GM19395 (cell line): ENCODE data around the gene IFNLR1.
A peak's percentile ranks its signal among the peaks of the same experiment; 100 is the strongest.

Experiments
- ATAC-seq: cut with Tn5 transposase; IDR thresholded peaks from one replicate; pipeline ENCODE4 v1.9.1; 2021; ENCODE audit warnings: mild to moderate bottlenecking, moderate library complexity; ENCODE audit not compliant: unreplicated experiment

IFNLR1 gene

GRCh38 chr1:24206516-24207394, 19.7 kb upstream of the IFNLR1 start:
- no peak for ATAC-seq

- no peak for ATAC-seq
Observed at GRCh38 chr1:24206083-24206464, 19.0 kb upstream of the IFNLR1 start.

GRCh38 chr1:24205345-24206082, 18.4 kb upstream of the IFNLR1 start:
- ATAC-seq, result no peak

GRCh38 chr1:24204116-24204515, 17.0 kb upstream of the IFNLR1 start:
- no peak for ATAC-seq

- ATAC-seq, result no peak
Observed at GRCh38 chr1:24203404-24203803, 16.3 kb upstream of the IFNLR1 start.

DNA sequence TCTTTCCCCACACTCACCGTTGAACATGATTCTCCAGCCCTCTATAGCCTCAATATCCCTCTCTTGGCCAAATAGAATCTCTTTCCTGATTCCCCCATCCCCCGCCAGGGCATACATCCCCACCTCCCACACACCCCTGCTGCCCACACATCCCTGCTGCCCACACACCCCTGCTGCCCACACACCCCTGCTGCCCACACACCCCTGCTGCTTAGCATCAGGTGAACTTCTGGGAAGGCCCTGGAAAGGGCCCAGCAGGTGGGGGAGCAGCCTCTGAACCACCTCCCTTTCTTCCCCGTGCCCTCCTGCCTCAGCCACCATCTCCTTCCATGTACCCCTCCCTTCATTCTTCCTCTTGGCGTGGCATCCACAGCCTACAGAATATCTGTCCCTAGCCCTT, 15.9 kb upstream of the IFNLR1 start:
- no peak for ATAC-seq

DNA sequence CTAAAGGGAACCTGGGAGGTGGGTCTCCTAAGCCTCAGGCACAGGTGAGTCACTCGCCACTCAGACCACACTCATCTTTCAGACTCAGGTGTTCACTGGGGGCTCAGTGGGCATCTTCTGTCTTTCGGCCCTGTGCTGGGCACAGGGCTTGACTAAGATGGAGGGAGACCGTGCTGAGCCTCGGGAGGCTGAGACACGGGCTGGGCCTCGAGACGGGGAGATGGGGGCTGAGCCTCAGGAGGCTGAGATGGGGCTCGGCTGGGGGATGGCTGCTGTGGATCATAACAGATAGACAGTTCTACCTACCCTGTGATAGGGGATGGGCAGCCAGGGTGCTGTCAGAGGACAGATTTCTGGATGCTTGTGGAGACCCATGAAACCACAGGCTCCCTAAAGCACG, 15.5 kb upstream of the IFNLR1 start:
- ATAC-seq, result no peak

DNA sequence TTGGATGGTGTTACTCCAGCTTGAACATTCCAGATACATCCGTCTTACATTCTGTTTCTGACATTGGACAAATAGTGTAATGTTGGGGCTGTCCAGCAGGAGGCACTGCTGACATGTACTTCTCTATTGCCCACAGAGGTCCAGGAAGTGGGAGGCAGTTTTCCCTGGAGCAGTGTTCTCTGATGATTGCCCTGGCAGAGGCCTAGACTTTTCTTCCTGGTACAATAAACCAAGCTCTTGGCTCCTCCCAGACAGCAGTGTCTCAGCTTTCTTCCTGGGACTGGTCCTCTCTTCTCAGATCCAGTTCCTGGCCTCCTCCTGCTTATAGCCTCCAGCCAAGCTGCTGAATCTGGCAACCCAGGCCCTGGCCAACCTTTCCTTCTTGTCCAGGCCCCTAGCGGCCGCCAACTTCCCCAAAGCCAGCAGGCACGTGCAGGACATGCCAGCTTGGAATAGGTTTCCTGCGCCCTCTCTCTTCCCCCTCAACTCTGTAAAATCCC, 14.9 kb upstream of the IFNLR1 start:
- ATAC-seq, result no peak

DNA sequence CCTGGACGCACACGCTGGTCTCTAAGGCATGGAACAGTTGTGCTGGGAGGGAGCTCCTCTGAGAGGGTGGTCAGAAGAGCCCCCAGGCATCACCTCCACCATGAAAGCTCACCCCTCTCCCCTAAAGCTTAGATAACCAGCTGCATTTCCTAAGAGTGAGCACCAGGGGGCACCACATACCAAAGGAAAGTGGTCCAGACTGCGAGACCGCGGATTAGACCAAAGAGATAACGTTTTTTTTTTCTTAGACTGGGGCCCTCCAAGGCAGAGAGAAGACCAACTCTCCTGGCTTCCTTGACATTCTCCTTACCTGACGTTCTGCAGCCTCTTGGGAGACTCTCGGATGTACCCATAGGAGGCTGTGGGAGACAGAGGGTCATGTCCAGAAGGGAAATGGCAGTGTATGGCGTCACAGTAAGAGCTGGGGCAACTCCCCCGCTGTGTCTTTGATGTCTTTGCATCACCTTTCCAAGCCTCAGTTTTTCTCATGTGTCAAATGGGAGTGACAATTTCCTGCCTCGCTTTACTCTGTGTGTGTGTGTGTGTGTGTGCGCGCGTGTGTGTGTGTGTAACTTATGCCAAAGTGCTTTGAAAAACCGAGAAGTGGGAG, 12.3 kb upstream of the IFNLR1 start:
- ATAC-seq, result no peak

DNA sequence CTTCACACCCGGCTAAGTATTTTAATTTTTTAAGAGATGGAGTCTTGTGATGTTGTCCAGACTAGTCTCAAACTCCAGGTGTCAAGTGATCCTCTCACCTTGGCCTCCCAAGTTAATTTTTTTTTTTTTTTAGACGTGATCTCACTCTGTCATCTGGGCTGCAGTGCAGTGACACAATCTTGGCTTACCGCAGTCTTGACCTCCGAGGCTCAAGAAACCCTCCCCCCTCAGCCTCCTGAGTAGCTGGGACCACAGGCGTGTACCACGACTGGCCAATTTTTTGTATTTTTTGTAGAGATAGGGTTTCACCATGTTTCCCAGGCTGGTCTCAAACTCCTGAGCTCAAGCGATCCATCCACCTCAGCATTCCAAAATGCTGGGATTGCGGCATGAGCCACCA, 11.7 kb upstream of the IFNLR1 start:
- ATAC-seq, result no peak

DNA sequence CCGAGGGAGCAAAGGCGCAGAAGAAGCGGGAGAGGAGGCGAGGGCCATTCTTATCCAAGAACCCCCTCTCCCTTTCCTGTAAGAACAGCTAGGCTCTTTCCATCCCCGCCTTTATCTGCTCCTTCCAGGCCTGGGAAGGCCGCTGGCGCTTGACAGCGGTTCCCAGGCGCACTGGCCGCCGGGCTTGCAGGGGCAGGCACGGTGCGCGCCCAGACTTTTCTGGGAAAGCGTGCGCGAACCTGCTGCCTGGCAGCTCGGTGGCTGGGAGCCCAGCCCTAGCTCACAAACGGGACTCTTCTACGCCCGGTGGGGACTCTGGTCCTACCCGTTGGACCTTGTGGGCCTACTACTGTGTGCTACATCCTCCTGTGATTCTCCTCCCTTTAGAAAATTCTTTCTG, 8.8 kb upstream of the IFNLR1 start:
- ATAC-seq, result no peak

DNA sequence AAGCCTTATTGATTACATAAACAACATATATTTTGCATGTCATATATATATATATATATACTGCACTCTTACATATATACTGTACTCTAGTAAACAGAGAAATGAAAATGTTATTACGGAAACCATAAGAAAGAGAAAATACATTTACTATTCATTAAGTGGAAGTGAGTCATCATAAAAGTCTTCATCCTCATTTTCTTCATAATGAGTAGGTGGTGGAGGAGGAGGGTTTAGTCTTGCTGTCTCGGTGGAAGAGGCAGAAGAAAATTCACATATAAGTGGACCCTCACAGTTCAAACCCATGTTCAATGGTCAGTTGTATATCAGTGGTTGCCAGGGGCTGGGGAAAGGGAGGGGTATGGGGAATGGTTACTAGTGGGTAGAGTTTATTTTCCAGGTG, 8.0 kb upstream of the IFNLR1 start:
- no peak for ATAC-seq

- ATAC-seq, result no peak
Observed at GRCh38 chr1:24193046-24193445, 6.0 kb upstream of the IFNLR1 start.

DNA sequence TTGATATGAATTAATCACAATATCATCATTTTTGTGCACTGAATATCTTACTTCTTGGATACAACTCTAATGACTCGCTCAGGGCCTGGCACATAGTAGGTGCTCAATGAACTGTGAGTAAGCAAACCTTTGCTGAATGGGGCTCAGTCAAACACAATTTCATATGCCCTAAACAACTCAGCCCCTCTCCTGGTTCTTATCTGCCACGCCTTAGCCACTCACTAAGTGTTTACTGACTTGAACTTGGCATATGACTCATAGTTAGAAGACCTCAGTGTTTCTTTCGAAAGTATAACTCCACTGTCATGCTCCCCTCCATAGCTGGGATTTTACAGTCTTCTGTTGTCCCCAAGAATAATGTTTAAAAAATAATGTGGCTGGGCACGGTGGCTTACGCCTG, 4.8 kb upstream of the IFNLR1 start:
- ATAC-seq, result no peak

GRCh38 chr1:24190983-24191461, 3.9 kb upstream of the IFNLR1 start:
- peak; percentile 63 for ATAC-seq

GRCh38 chr1:24189528-24189927, 2.4 kb upstream of the IFNLR1 start:
- ATAC-seq, result no peak

DNA sequence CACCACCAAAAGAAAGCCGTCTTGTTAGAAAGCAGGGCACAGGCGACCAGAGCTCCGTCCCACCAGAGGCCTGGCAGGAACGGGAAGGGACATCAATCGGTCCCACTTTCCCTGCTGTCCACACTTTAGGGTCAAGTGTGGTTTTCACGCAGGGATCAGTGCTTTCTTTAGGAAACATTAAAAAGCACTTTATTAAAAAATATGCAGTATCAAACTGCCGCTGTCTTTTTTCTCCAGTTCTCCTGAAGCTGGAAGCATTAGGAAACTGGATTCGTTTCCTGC, 437 bp downstream of the IFNLR1 start:
- no peak for ATAC-seq

DNA sequence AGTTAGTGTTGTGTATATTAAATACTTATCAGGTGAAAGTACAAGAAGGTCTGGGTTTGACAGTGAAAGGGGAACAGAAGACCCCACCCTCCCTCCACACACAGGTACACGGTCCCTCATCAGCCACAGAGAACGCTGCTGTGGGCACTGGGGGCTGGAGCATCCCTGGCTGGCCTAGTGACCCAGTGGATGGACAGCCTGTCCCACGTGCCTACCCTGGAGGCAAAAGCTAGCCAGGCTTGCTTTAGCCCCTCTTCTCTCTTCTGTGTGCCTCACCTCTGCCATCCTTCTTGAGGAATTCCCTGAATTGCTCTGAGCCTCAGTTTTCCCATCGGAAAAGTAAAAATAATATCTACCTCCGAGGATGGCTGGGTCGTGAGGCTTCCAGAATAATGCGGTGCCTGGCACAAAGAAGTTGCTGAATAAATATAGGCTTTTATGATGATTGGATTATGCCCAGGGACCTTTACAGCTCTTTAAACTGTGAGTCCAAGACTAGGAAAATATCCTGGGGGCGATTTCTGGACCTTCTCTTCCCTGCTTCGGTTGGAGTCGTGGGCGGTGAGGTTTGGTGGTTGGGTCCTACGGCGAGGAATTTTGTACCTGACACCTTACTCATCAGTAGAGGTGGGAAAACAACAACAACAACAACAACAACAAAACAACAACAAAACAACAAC, 918 bp downstream of the IFNLR1 start:
- no peak for ATAC-seq

DNA sequence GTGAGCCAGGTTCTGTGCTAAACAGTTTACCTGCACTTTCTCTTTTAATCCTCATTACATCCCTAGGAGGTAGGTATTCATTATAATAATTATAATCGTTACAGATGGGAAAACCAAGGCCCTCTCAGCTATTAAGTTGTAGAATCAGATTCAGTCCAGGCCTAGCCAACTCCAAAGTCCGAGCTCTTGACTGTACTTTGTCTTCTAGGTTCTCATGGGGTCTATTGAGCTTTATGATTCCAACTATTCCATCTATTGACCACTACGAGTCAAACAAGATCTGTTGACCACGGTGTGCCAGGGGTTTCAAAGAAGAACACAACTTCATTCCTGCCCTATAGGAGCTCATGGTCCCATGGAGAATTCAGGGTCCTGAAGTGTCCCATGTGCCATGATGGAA, 2.0 kb downstream of the IFNLR1 start:
- ATAC-seq, result no peak

DNA sequence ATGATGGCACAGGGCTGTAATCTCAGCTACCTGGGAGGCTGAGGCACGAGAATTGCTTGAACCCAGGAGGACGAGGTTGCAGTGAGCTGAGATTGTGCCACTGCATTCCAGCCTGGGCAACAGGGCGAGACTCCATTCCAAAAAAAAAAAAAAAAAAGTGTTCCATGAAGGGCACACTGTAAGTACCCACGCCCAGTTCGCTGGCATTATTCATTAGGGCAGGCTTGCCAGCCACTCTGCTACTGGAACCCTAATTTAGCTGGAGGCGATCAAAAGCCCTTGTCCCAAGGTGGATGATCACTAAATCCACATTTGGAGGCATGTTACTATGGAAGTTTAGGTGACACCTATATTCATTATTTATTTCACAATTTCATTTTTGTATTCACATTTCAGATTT, 5.0 kb downstream of the IFNLR1 start:
- ATAC-seq, result no peak

- ATAC-seq, result no peak
Observed at GRCh38 chr1:24181619-24182018, 5.5 kb downstream of the IFNLR1 start.
